Left colon (tissue), 2 donors: ENCODE measurements around the gene FOXL2. TPM values are rescaled to one million over a fixed set of nuclear protein-coding genes. Genes with fewer than 3 reads are reported as not detected.
A peak's percentile ranks its signal among the peaks of the same experiment; 100 is the strongest.

Experiments used
- ATAC-seq: fragments of 200-7000 bp; cut with Tn5 transposase; one replicate; pipeline ENCODE4 v1.9.1; 2020; ENCODE audit warnings: mild to moderate bottlenecking, moderate library complexity
- DNase-seq, 2 donors: peaks; one replicate each; pipeline ENCODE4 v3.0.0-alpha.2; 2020
- intact Hi-C, 2 donors: fragments of 100-400 bp; cut with DNase I in 1 of 2; cut with micrococcal nuclease in 1 of 2; formaldehyde crosslinking; loops; one replicate each; pipeline versions ENCODE4 v1.11.2 to v1.14.0; 2022; cut with DNase I, micrococcal nuclease
- total RNA-seq, 2 donors: library from RNA; stranded (reverse); fragmentation: NEBNext Ultra II Directional; extraction: Animal tissue kit (Norgen Biotek cat#: 25700); gene quantifications; one replicate each; pipeline ENCODE4 v1.2.1, GENCODE V29; 2021
- donor health status: DM: no; HTN: no; CAD: no.
- donor health status: DM: yes; HTN: yes; CAD: no.

The FOXL2 gene
- total RNA-seq, 2 donors from 2014 or later: not detected

DNA sequence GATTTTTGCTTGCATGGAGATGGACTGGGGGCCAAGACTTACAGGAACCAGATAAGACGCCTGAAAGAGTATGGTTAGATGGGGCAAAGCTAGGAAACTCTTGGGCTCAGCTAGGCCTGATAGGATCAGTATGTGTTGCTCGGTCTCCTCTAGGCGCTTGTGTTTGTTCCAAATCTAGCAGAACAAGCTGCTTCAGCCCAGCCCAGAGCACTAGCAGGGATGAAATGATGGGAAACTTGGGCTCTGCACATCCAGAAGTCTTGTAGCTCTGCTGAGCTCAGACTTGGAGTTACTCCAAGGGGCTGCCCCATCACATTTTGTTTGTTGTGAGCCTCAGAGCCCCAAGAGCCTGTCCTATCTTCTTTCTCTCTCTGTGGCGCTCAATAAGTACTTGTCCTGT lies 34.7 kb downstream of the FOXL2 start:
- no peak for DNase-seq
- ATAC-seq: no peak
- intact Hi-C loops: loop anchor here in 1 of 2 donors (10.0 kb wide), 1 partner anchor 217 kb away; no protein-coding TSS in a partner anchor

GRCh38 chr3:138911621-138912020 lies 35.3 kb downstream of the FOXL2 start:
- ATAC-seq (no peak), DNase-seq (no peak)
- intact Hi-C loops: loop anchor here in 1 of 2 donors (10.0 kb wide), 1 partner anchor 217 kb away; no protein-coding TSS in a partner anchor

DNA sequence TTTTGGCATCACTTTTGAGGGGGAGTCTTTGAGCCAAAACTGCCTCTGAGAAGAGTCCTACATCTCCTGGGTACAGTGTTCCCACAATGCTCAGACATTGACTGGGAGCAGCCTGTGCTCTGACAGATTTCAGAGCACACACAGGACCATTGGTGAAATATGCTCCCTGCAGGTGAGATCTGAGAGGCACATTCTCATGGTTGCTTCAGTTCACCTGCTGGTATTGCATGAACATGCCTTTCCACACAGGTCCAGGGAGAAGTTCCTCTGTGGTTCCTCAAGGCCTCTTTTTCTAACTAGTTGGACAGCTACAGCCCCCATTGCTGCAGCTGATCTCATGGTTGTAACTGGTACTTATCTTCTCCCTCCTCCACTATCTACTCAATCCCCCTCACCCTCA lies 37.0 kb downstream of the FOXL2 start:
- ATAC-seq: peak; percentile 61

GRCh38 chr3:138908846-138909245 lies 38.1 kb downstream of the FOXL2 start:
- ATAC-seq (no peak), DNase-seq (no peak)
- intact Hi-C loops: no loop called here

More for the DNA sequence above, 37.0 kb downstream of the FOXL2 start:
- intact Hi-C loops: loop anchor here in 1 of 2 donors (10.0 kb wide), 1 partner anchor 215 kb away; no protein-coding TSS in a partner anchor
- no peak for DNase-seq

DNA sequence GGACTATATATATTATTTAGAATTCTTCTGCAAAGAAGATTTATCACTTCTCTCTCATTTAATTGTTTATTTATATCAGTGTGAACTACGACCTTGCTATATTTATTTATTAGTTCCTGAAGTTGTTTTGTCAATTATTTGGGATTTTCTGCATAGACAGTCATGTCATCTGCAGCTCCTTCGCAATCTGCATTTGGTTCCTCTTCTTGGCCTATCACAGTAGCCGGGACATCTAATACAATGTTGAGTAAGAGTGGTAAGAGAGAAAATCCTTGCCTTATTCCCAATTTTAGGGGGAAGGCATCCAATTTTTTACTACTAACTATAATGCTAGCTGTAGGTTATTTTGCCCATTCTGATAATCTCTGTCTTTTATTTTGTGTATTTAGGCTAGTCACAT lies 39.4 kb downstream of the FOXL2 start:
- intact Hi-C loops: no loop called here
- ATAC-seq: no peak
- no peak for DNase-seq

- DNase-seq (no peak), ATAC-seq (no peak)
- intact Hi-C loops: no loop called here
Observed at GRCh38 chr3:138902171-138902570, 44.8 kb downstream of the FOXL2 start.

DNA sequence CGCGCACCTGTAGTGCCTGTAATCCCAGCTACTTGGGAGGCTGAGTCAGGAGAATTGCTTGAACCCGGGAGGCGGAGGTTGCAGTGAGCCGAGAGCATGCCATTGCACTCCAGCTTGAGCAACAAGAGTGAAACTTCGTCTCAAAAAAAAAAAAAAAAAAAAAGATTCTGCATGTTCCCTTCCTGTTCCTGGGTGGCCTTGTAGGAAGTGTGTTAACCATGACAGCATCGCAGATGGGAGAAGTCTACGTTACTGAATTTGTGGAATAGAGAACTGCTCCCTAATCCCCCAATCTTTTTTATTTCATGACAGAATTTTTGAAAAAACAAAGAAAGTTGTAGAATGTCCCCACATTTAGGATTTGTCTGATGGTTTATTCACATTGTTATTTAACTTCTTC lies 45.4 kb downstream of the FOXL2 start:
- no peak for DNase-seq
- intact Hi-C loops: no loop called here
- ATAC-seq: no peak

DNA sequence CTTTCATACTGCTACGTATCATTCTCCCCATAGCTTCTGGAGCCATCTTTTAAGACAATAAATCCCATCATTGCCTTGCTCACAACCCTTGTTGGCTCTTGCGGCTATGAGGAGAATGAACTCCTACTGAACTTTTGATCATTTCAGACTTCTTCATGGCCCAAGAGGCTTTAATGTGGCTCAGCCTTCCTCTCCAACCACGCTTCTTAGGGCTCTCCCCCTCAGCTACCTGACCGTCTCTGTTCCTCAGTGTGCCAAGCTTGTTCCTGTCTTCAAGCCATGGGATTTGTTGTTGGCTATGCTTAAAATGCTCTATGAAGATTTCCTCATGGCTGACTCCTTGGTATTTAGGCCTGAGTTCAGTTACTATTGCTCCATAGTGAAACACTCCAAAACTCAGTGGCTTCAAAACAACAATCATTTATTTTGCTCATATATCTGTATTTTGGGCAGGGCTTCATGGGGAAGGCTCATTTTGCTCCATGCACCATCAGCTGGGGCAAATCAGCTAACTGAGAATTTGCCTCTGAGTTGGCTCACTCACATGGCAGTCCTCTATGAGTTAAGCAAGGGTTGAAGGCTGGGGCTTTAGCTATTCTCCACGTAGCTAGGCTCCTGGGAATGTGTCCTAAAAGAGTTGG lies 47.5 kb downstream of the FOXL2 start:
- ATAC-seq: no peak
- intact Hi-C loops: no loop called here
- DNase-seq: no peak

DNA sequence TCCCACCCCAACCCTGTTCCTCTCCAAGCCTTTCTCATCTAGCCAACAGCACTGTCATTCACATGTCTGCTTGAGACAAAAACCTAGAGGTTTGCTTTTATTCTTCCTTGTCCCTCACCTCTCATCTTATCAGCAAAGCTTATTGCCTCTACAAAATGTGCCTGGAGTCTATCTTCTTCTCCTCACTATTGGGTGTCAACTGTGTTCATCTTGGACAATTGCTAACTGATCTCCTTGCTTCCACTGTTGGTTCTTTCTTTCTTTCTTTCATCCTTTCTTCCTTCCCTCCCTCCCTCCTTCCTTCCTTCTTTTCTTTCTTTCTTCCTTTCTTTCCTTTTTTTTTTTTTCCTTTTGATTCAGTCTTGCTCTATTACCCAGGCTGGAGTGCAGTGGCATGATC lies 48.2 kb downstream of the FOXL2 start:
- intact Hi-C loops: no loop called here
- ATAC-seq (peak; percentile 45), DNase-seq (no peak)

GRCh38 chr3:138898301-138898700 lies 48.6 kb downstream of the FOXL2 start:
- DNase-seq: no peak
- intact Hi-C loops: no loop called here
- peak; percentile 92 for ATAC-seq

Other genes with a start within 250 kb of the FOXL2 start
- 10 to 100 TPM; 54.9 to 55.9 TPM for gene PIK3CB, start 112.2 kb downstream of the FOXL2 start, total RNA-seq
- not detected for gene FOXL2NB, start 80 bp upstream of the FOXL2 start, total RNA-seq
- not detected for gene PRR23A, start 59.1 kb upstream of the FOXL2 start, total RNA-seq
- gene PRR23B, start 73.8 kb upstream of the FOXL2 start, total RNA-seq: not detected
- not detected for gene PRR23C, start 97.8 kb upstream of the FOXL2 start, total RNA-seq